Right lobe of liver (tissue), 6 donors: ENCODE measurements around the gene HNRNPA1L2. TPM values are rescaled to one million over a fixed set of nuclear protein-coding genes. Genes with fewer than 3 reads are reported as not detected.

Experiments
- ATAC-seq, 4 donors: fragments of 200-7000 bp; cut with Tn5 transposase; one replicate each; pipeline ENCODE4 v1.9.1; 2020; ENCODE audit warnings: mild to moderate bottlenecking in 4 of 4, moderate library complexity in 4 of 4
- DNase-seq, 3 donors: peaks; one replicate each; pipeline ENCODE4 v3.0.0-alpha.2; 2020
- H3K27ac ChIP-seq, 3 donors: fragments of 200-600 bp; one replicate each; pipeline ENCODE4 v1.8.0; 2022
- H3K27me3 ChIP-seq, 2 donors: fragments of 200-600 bp; one replicate each; pipeline ENCODE4 v1.8.0; 2022
- H3K36me3 ChIP-seq, 4 donors: fragments of 200-600 bp; sonication (generic) in 1 of 4; one replicate each; pipeline versions ENCODE4 v1.5.1 to v1.8.0; 2017 to 2022; ENCODE audit warnings: control low read depth in 1 of 4
- H3K4me1 ChIP-seq, 4 donors: fragments of 200-600 bp; sonication (generic) in 1 of 4; one replicate each; pipeline versions ENCODE4 v1.5.1 to v1.8.0; 2017 to 2022; ENCODE audit warnings: control low read depth in 1 of 4
- H3K4me3 ChIP-seq, 3 donors: fragments of 200-600 bp; one replicate each; pipeline ENCODE4 v1.8.0; 2022
- H3K9me3 ChIP-seq, 4 donors: fragments of 200-600 bp; sonication (generic) in 1 of 4; one replicate each; pipeline versions ENCODE4 v1.5.1 to v1.8.0; 2017 to 2022; ENCODE audit warnings: control low read depth in 1 of 4
- CTCF ChIP-seq, 4 donors: fragments of 200-600 bp in 3 of 4; fragments of 450-650 bp in 1 of 4; IDR thresholded peaks; one replicate each; pipeline versions ENCODE4 v1.5.1 to v1.8.0; 2016 to 2022; ENCODE audit warnings: antibody characterized with exemption in 4 of 4, mild to moderate bottlenecking in 2 of 4
- POLR2A ChIP-seq: fragments of 450-650 bp; IDR thresholded peaks from one replicate; pipeline ENCODE4 v1.6.1; 2017; ENCODE audit warnings: antibody characterized with exemption, mild to moderate bottlenecking
- WGBS: methylation state at CpG from one replicate; pipeline ENCODE4 v1.1.6; 2018; ENCODE audit warnings: low coverage, low lambda C conversion rate; ENCODE audit not compliant: insufficient coverage; ENCODE audit errors: missing lambda C conversion rate; 5-methylcytosine and 5-hydroxymethylcytosine counted together
- intact Hi-C, 2 donors: fragments of 100-400 bp; cut with DNase I; formaldehyde crosslinking; loops; one replicate each; pipeline versions ENCODE4 v1.11.2 to v1.14.1; 2022
- total RNA-seq, 6 experiments: library from RNA; depleted of rRNA in 2 of 6; stranded (reverse); fragments of >200 nt in 2 of 6; fragmentation: NEBNext Ultra II Directional in 3 of 6; extraction: Animal tissue kit (Norgen Biotek cat#: 25700) in 3 of 6; gene quantifications; one replicate each; pipeline versions ENCODE4 v1.1.0 to v1.2.4, GENCODE V29; 2016 to 2023
- donor health status: DM: no; HTN: yes; CAD: no.
- donor health status: DM: no; HTN: no; CAD: no.
- donor health status: DM: no; HTN: no; CAD: no.
- donor health status: DM: no; HTN: yes; CAD: no.
- donor health status: DM: no; HTN: yes; CAD: no.

The HNRNPA1L2 gene
- total RNA-seq, 6 experiments from 2014 or later: 0.31 to 1.9 (median 1.2) TPM

- H3K27ac ChIP-seq: no peak overlapping the region
- intact Hi-C loops: no loop called here
- TF ChIP-seq POLR2A (no peak), CTCF (IDR thresholded peaks at IDR 0.05) (no peak)
- DNase-seq (no peak), ATAC-seq (no peak)
- H3K9me3 ChIP-seq: no peaks in the 10 kb centered on the region
- H3K36me3 ChIP-seq: peaks cover 0 to 3% (median 0%) of the 10 kb centered on the region in 4 donors
- H3K4me1 ChIP-seq: peaks cover 0 to 8% (median 0%) of the 10 kb centered on the region in 4 donors
- no peak overlapping the region for H3K4me3 ChIP-seq
- no peaks in the 10 kb centered on the region for H3K27me3 ChIP-seq
These were observed 4.7 kb downstream of the HNRNPA1L2 start for GRCh38 chr13:52646967-52647366.

- intact Hi-C loops: no loop called here
- DNase-seq (no peak), ATAC-seq (no peak)
- Histone ChIP-seq H3K27me3 (no peaks in the 10 kb centered on the region), H3K36me3 (peaks cover 0 to 3% (median 0%) of the 10 kb centered on the region in 4 donors), H3K27ac (no peak overlapping the region), H3K4me3 (peak overlapping the region in 2 of 3 donors; percentile 70 to 90), H3K4me1 (peaks cover 0 to 11% (median 4%) of the 10 kb centered on the region in 4 donors), H3K9me3 (no peaks in the 10 kb centered on the region)
- WGBS: 80% methylated on average over 4 of the region's 6 CpGs
- TF ChIP-seq POLR2A (no peak), CTCF (IDR thresholded peaks at IDR 0.05) (no peak)
These were observed 8.5 kb downstream of the HNRNPA1L2 start for GRCh38 chr13:52650731-52651130.

- Histone ChIP-seq H3K4me3 (peak overlapping the region; percentile 70 to 90 (median 75)), H3K9me3 (no peaks in the 10 kb centered on the region), H3K36me3 (peaks cover 0 to 3% (median 0%) of the 10 kb centered on the region in 4 donors), H3K4me1 (peaks cover 0 to 11% (median 4%) of the 10 kb centered on the region in 4 donors), H3K27ac (peak overlapping the region; percentile 94 to 96 (median 96)), H3K27me3 (no peaks in the 10 kb centered on the region)
- ATAC-seq (peak; percentile 39 to 59 (median 56)), DNase-seq (no peak)
- WGBS: 1% methylated on average over 7 of the region's 7 CpGs
- peak; percentile 50 for TF ChIP-seq POLR2A
- TF ChIP-seq CTCF (IDR thresholded peaks at IDR 0.05): no peak
- intact Hi-C loops: no loop called here
These were observed 9.6 kb downstream of the HNRNPA1L2 start for GRCh38 chr13:52651897-52652195.

- peak; percentile 96 to 99 (median 98) for ATAC-seq
- Histone ChIP-seq H3K27ac (peak within 1 kb of the TSS; percentile 94 to 96 (median 96)), H3K4me3 (peak within 1 kb of the TSS; percentile 70 to 90 (median 75)), H3K27me3 (no peaks in the 10 kb centered on the region), H3K4me1 (peaks cover 0 to 11% (median 4%) of the 10 kb centered on the region in 4 donors), H3K9me3 (no peaks in the 10 kb centered on the region), H3K36me3 (peaks cover 0 to 3% (median 0%) of the 10 kb centered on the region in 4 donors)
- intact Hi-C loops: no loop called here
- 1% methylated on average over 29 of the region's 61 CpGs for WGBS
- peak; percentile 98 to 99 (median 98) for DNase-seq
- TF ChIP-seq POLR2A (peak; percentile 90), CTCF (IDR thresholded peaks at IDR 0.05) (peak; percentile 50 to 57 (median 50))
These were observed 10.2 kb downstream of the HNRNPA1L2 start, which contains the start of gene SUGT1 for GRCh38 chr13:52652196-52652979. TSS of gene SUGT1 (plus strand) at chr13:52652836. CDS start at chr13:52652921, 85 bp downstream.
